Liver (tissue), 9 donors: Measurements from ENCODE around the gene CACNA1S. TPM values are rescaled to one million over a fixed set of nuclear protein-coding genes. Genes with fewer than 3 reads are reported as not detected.

ENCODE experiments used
- DNase-seq: peaks from one replicate; pipeline ENCODE4 v3.0.0-alpha.2; 2017; ENCODE audit warnings: low spot score
- H3K27ac ChIP-seq, 2 donors: one replicate each; pipeline ENCODE4 v1.7.0; 2013; ENCODE audit warnings: inconsistent platforms in 2 of 2, low read length in 2 of 2, control low read depth in 1 of 2, low read depth in 1 of 2, mild to moderate bottlenecking in 1 of 2
- H3K27me3 ChIP-seq, 4 donors: one replicate each; pipeline versions ENCODE4 v1.6.1 to v1.7.0; 2013; ENCODE audit warnings: low read length in 3 of 4, inconsistent platforms in 1 of 4, mild to moderate bottlenecking in 1 of 4, moderate library complexity in 1 of 4; ENCODE audit not compliant: control insufficient read depth in 4 of 4, insufficient read depth in 4 of 4
- H3K36me3 ChIP-seq, 4 donors: one replicate each; pipeline versions ENCODE4 v1.6.1 to v1.7.0; 2013; ENCODE audit warnings: low read length in 3 of 4, mild to moderate bottlenecking in 3 of 4, low read depth in 1 of 4, moderate library complexity in 1 of 4; ENCODE audit not compliant: control insufficient read depth in 4 of 4, insufficient read depth in 3 of 4
- H3K4me1 ChIP-seq, 4 donors: one replicate each; pipeline versions ENCODE4 v1.6.1 to v1.7.0; 2013; ENCODE audit warnings: low read length in 3 of 4, mild to moderate bottlenecking in 3 of 4, moderate library complexity in 1 of 4; ENCODE audit not compliant: control insufficient read depth in 4 of 4, insufficient read depth in 4 of 4
- H3K4me3 ChIP-seq, 3 donors: one replicate each; pipeline versions ENCODE4 v1.6.1 to v1.7.0; 2013; ENCODE audit warnings: low read length in 3 of 3, control low read depth in 1 of 3, low read depth in 1 of 3, mild to moderate bottlenecking in 1 of 3
- H3K9ac ChIP-seq, 2 donors: one replicate each; pipeline ENCODE4 v1.7.0; 2013; ENCODE audit warnings: low read length in 2 of 2, mild to moderate bottlenecking in 2 of 2, moderate library complexity in 2 of 2, control low read depth in 1 of 2, low read depth in 1 of 2
- H3K9me3 ChIP-seq, 4 donors: one replicate each; pipeline versions ENCODE4 v1.6.1 to v1.7.0; 2013; ENCODE audit warnings: low read length in 3 of 4; ENCODE audit not compliant: control insufficient read depth in 4 of 4
- FOXA1 ChIP-seq: IDR thresholded peaks from 2 replicates; pipeline ENCODE4 v1.6.1; 2016; ENCODE audit warnings: antibody characterized with exemption
- FOXA2 ChIP-seq: IDR thresholded peaks from 2 replicates; pipeline ENCODE4 v1.6.1; 2016; ENCODE audit warnings: antibody characterized with exemption
- GABPA ChIP-seq, 2 donors: IDR thresholded peaks in 1 of 2; conservative IDR thresholded peaks in 1 of 2; 2 replicates each; pipeline ENCODE4 v1.6.1; 2016; ENCODE audit warnings: antibody characterized with exemption in 2 of 2, mild to moderate bottlenecking in 1 of 2, moderate library complexity in 1 of 2
- HNF4A ChIP-seq, 2 donors: conservative IDR thresholded peaks; 2 replicates each; pipeline ENCODE4 v1.6.1; 2016; ENCODE audit warnings: antibody characterized with exemption in 2 of 2, mild to moderate bottlenecking in 2 of 2
- JUND ChIP-seq, 2 donors: IDR thresholded peaks; 2 replicates each; pipeline ENCODE4 v1.6.1; 2016; ENCODE audit warnings: antibody characterized with exemption in 2 of 2
- NR2F2 ChIP-seq: IDR thresholded peaks from 2 replicates; pipeline ENCODE4 v1.6.1; 2016; ENCODE audit warnings: antibody characterized with exemption
- RAD21 ChIP-seq, 2 donors: IDR thresholded peaks; 2 replicates each; pipeline ENCODE4 v1.6.1; 2016; ENCODE audit warnings: antibody characterized with exemption in 2 of 2, mild to moderate bottlenecking in 2 of 2
- SP1 ChIP-seq: IDR thresholded peaks from 2 replicates; pipeline ENCODE4 v1.6.1; 2018; ENCODE audit warnings: antibody characterized with exemption, mild to moderate bottlenecking
- TAF1 ChIP-seq: conservative IDR thresholded peaks from 2 replicates; pipeline ENCODE4 v1.6.1; 2016; ENCODE audit warnings: antibody characterized with exemption, mild to moderate bottlenecking
- YY1 ChIP-seq: IDR thresholded peaks from 2 replicates; pipeline ENCODE4 v1.6.1; 2016; ENCODE audit warnings: antibody characterized with exemption, mild to moderate bottlenecking
- ZBTB33 ChIP-seq: IDR thresholded peaks from 2 replicates; pipeline ENCODE4 v1.6.1; 2016; ENCODE audit warnings: antibody characterized with exemption
- WGBS: extraction: QIAGEN DNeasy Blood & Tissue Kit; methylation state at CpG from one replicate; pipeline ENCODE4 v1.1.7; 2013; 5-methylcytosine and 5-hydroxymethylcytosine counted together
- polyA plus RNA-seq, 2 donors: library from polyadenylated mRNA; stranded (reverse) in 1 of 2; unstranded in 1 of 2; fragments of 200-250 nt in 1 of 2; fragments of >200 nt in 1 of 2; fragmentation: Nextera tagmentation in 1 of 2; extraction: Ambion mirVana in 1 of 2; gene quantifications; one replicate each; pipeline versions ENCODE4 v1.2.1 to v1.2.3, GENCODE V29; 2013 to 2015
- total RNA-seq, 2 donors: library from RNA; depleted of rRNA; stranded (reverse); fragments of >200 nt; gene quantifications; one replicate each; pipeline ENCODE4 v1.2.3, GENCODE V29; 2014
- TF ChIP-seq, protein P1 (sequence below): IDR thresholded peaks from 2 replicates; pipeline ENCODE4 v1.6.1; 2016; ENCODE audit warnings: antibody characterized with exemption
- TF ChIP-seq, protein P2 (sequence below): IDR thresholded peaks from 2 replicates; pipeline ENCODE4 v1.6.1; 2016; ENCODE audit warnings: antibody characterized with exemption, mild to moderate bottlenecking
- TF ChIP-seq, protein P3 (sequence below): IDR thresholded peaks from 2 replicates; pipeline ENCODE4 v1.6.1; 2016; ENCODE audit warnings: antibody characterized with exemption
- donor health status: healthy.
- donor health status: healthy.
- donor health status: healthy.
- donor health status: healthy.
- donor health status: healthy.

CACNA1S gene
- total and polyA plus RNA-seq, 4 donors: under 0.01 to 0.33 TPM; not detected in 2

DNA sequence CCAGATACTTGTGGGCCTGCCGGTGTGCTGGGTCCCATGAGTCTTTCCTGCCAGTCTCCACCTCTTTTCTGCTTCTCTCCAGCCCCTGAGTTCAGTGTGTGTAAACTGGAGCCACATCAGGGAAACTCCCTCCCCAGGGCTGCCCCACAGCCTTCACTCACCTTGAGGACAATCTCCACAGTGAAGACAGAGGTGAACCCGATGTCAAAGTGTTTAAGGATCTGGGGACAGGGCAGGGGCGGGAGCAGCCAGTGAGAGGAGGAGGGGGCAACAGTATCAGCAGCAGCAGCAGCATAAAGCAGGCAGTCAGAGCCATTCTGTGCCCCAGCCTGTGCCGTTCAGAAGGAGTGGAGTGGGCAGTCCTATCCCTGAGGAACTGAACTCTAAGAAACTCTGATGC lies 43.2 kb downstream of the CACNA1S start:
- H3K9me3 ChIP-seq: no peaks in the 10 kb centered on the region
- DNase-seq: no peak
- H3K27ac ChIP-seq: no peak overlapping the region
- H3K9ac ChIP-seq: no peak overlapping the region
- no peaks in the 10 kb centered on the region for H3K27me3 ChIP-seq
- H3K4me1 ChIP-seq: no peaks in the 10 kb centered on the region
- no peak overlapping the region for H3K4me3 ChIP-seq
- TF ChIP-seq, protein P1, sequence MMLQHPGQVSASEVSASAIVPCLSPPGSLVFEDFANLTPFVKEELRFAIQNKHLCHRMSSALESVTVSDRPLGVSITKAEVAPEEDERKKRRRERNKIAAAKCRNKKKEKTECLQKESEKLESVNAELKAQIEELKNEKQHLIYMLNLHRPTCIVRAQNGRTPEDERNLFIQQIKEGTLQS: no peak
- TF ChIP-seq GABPA (IDR thresholded peaks at IDR 0.05 in 1 of 2, conservative IDR thresholded peaks at IDR 0.05 in 1 of 2) (no peak), TAF1 (no peak), NR2F2 (no peak), SP1 (no peak), YY1 (no peak), FOXA1 (no peak)
- TF ChIP-seq, protein P2, sequence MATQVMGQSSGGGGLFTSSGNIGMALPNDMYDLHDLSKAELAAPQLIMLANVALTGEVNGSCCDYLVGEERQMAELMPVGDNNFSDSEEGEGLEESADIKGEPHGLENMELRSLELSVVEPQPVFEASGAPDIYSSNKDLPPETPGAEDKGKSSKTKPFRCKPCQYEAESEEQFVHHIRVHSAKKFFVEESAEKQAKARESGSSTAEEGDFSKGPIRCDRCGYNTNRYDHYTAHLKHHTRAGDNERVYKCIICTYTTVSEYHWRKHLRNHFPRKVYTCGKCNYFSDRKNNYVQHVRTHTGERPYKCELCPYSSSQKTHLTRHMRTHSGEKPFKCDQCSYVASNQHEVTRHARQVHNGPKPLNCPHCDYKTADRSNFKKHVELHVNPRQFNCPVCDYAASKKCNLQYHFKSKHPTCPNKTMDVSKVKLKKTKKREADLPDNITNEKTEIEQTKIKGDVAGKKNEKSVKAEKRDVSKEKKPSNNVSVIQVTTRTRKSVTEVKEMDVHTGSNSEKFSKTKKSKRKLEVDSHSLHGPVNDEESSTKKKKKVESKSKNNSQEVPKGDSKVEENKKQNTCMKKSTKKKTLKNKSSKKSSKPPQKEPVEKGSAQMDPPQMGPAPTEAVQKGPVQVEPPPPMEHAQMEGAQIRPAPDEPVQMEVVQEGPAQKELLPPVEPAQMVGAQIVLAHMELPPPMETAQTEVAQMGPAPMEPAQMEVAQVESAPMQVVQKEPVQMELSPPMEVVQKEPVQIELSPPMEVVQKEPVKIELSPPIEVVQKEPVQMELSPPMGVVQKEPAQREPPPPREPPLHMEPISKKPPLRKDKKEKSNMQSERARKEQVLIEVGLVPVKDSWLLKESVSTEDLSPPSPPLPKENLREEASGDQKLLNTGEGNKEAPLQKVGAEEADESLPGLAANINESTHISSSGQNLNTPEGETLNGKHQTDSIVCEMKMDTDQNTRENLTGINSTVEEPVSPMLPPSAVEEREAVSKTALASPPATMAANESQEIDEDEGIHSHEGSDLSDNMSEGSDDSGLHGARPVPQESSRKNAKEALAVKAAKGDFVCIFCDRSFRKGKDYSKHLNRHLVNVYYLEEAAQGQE: no peak
- no peaks in the 10 kb centered on the region for H3K36me3 ChIP-seq
- WGBS: 79% methylated on average over 4 of the region's 4 CpGs

- Histone ChIP-seq H3K9me3 (no peaks in the 10 kb centered on the region), H3K27me3 (no peaks in the 10 kb centered on the region), H3K27ac (no peak overlapping the region), H3K4me1 (peaks cover 0 to 5% (median 0%) of the 10 kb centered on the region in 4 donors), H3K36me3 (no peaks in the 10 kb centered on the region), H3K9ac (no peak overlapping the region), H3K4me3 (no peak overlapping the region)
- DNase-seq: no peak
- TF ChIP-seq NR2F2 (no peak), RAD21 (IDR thresholded peaks at IDR 0.05) (no peak), FOXA2 (no peak), ZBTB33 (no peak), SP1 (no peak), FOXA1 (no peak), JUND (IDR thresholded peaks at IDR 0.05) (no peak), YY1 (no peak), HNF4A (conservative IDR thresholded peaks at IDR 0.05) (no peak)
- TF ChIP-seq, protein P3, sequence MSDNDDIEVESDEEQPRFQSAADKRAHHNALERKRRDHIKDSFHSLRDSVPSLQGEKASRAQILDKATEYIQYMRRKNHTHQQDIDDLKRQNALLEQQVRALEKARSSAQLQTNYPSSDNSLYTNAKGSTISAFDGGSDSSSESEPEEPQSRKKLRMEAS: no peak
- TF ChIP-seq, protein P1: no peak
- 89% methylated on average over 4 of the region's 4 CpGs for WGBS
These were observed 45.2 kb downstream of the CACNA1S start for GRCh38 chr1:201066986-201067385.
